OCI-LY3 (cell line): ENCODE measurements around the gene RASIP1.
A peak's percentile ranks its signal among the peaks of the same experiment; 100 is the strongest.

ENCODE experiments used
- H2AFZ ChIP-seq: fragments of 200-600, 300-600 bp; shearing (Covaris generic); 2 replicates; pipeline ENCODE4 v1.6.0; 2014; ENCODE audit warnings: antibody characterized with exemption, low read depth, low read length
- H3K27ac ChIP-seq: fragments of 200-600, 300-600 bp; sonication (generic); 2 replicates; pipeline ENCODE4 v1.5.1; 2014; ENCODE audit warnings: mild to moderate bottlenecking, low read length, moderate library complexity, mixed read lengths
- H3K27me3 ChIP-seq: fragments of 200-600, 300-600 bp; sonication (generic); 2 replicates; pipeline ENCODE4 v1.6.1; 2014; ENCODE audit warnings: low read depth, low read length, mixed read lengths
- H3K36me3 ChIP-seq: fragments of 200-600, 300-600 bp; sonication (generic); replicated peaks from 2 replicates; pipeline ENCODE3; 2014; ENCODE audit warnings: low read depth, low read length, mixed read lengths
- H3K4me1 ChIP-seq: fragments of 300-600, 200-600 bp; sonication (generic); 2 replicates; pipeline ENCODE4 v1.6.1; 2014; ENCODE audit warnings: low read length, mixed read lengths
- H3K4me2 ChIP-seq: fragments of 200-600, 300-600 bp; sonication (generic); 2 replicates; pipeline ENCODE4 v1.6.1; 2014; ENCODE audit warnings: low read length, mixed read lengths
- H3K4me3 ChIP-seq: fragments of 300-600, 200-600 bp; sonication (generic); 2 replicates; pipeline ENCODE4 v1.5.1; 2014; ENCODE audit warnings: antibody characterized with exemption, mild to moderate bottlenecking, low read length, moderate library complexity
- H3K79me2 ChIP-seq: fragments of 300-600, 200-600 bp; shearing (Covaris generic); 2 replicates; pipeline ENCODE4 v1.6.1; 2014; ENCODE audit warnings: mild to moderate bottlenecking, low read length, mixed read lengths
- H3K9ac ChIP-seq: fragments of 300-600, 200-600 bp; shearing (Covaris generic); 2 replicates; pipeline ENCODE4 v1.6.0; 2014; ENCODE audit warnings: mild to moderate bottlenecking, low read length, moderate library complexity
- H3K9me3 ChIP-seq: fragments of 200-600, 300-600 bp; shearing (Covaris generic); 2 replicates; pipeline ENCODE4 v1.6.1; 2014; ENCODE audit warnings: low read length, mixed read lengths; ENCODE audit not compliant: insufficient read depth
- H4K20me1 ChIP-seq: fragments of 200-600, 300-600 bp; sonication (generic); 2 replicates; pipeline ENCODE4 v1.6.1; 2016; ENCODE audit warnings: low read length, mixed read lengths; ENCODE audit not compliant: insufficient read depth
- EZH2phosphoT487 ChIP-seq: fragments of 200-600 bp; shearing (Covaris generic); IDR thresholded peaks from 2 replicates; pipeline ENCODE4 v1.6.1; 2018; ENCODE audit warnings: antibody characterized with exemption, mixed run types, low read depth
- TF ChIP-seq, protein P1 (sequence below): fragments of 200-600, 300-600 bp; sonication (generic); IDR thresholded peaks from 2 replicates; pipeline ENCODE4 v1.5.1; 2014; ENCODE audit warnings: antibody characterized with exemption, low read length, low read depth

RASIP1 gene

DNA sequence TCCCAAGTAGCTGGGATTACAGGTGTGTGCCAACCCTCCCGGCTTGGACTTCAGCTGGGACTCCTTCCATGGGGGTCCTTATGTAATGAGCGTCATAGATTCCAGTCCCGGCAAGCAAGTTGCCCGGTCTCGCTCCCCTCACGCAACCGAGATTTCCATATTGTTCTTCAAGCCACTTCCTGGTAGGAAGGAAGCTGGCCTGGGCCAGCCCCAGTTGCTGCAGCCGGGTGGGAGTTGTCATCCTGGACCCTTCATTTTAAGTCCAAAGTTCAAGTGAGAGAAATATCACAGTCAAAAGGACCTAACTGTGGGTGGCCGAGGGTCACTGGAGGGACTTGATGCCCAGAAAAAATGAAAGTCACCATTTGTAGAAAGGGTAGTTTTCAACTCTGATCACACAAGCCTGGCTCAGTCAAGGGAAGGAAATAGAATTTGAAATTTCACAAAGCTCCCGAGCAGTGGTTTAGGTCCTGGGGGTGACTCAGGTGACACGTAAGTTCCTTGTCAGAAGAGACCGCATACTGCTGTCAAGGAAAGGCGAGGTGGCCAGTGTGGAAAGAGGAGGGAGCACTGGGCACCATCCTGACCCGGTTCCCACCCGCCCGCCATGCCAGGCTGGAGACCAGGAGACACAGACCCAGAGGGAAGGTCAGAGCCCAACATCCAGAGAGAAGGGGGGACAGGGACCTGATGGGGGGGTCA is 20.2 kb upstream of the RASIP1 start:
- Histone ChIP-seq H4K20me1 (no peaks in the 10 kb centered on the region), H3K36me3 (no peaks in the 10 kb centered on the region), H3K27ac (no peak overlapping the region), H3K9ac (no peak overlapping the region), H3K79me2 (no peaks in the 10 kb centered on the region), H3K9me3 (no peaks in the 10 kb centered on the region), H3K27me3 (peaks cover 12% of the 10 kb centered on the region), H3K4me1 (peaks cover 5% of the 10 kb centered on the region; the same call in 1 of the 2 replicates), H2AFZ (peak overlapping the region; percentile 77), H3K4me2 (peak overlapping the region; percentile 16), H3K4me3 (no peak overlapping the region)
- TF ChIP-seq EZH2phosphoT487 = no peak
- TF ChIP-seq, protein P1, sequence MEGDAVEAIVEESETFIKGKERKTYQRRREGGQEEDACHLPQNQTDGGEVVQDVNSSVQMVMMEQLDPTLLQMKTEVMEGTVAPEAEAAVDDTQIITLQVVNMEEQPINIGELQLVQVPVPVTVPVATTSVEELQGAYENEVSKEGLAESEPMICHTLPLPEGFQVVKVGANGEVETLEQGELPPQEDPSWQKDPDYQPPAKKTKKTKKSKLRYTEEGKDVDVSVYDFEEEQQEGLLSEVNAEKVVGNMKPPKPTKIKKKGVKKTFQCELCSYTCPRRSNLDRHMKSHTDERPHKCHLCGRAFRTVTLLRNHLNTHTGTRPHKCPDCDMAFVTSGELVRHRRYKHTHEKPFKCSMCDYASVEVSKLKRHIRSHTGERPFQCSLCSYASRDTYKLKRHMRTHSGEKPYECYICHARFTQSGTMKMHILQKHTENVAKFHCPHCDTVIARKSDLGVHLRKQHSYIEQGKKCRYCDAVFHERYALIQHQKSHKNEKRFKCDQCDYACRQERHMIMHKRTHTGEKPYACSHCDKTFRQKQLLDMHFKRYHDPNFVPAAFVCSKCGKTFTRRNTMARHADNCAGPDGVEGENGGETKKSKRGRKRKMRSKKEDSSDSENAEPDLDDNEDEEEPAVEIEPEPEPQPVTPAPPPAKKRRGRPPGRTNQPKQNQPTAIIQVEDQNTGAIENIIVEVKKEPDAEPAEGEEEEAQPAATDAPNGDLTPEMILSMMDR = no peak

DNA sequence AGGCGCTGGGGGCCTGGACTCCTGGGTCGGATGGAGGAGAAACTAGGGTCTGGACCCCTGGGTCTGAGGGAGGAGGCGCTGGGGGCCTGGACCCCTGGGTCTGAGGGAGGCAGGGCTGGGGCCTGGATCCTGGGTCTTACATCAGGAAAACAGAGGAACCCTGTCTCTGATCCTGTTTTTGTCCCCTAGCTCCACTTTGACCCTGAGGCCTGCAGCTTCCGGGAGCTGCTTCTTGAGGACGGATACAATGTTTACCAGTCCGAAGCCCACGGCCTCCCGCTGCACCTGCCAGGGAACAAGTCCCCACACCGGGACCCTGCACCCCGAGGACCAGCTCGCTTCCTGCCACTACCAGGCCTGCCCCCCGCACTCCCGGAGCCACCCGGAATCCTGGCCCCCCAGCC is 17.3 kb upstream of the RASIP1 start:
- H3K27me3 ChIP-seq = peaks cover 9% of the 10 kb centered on the region
- no peak overlapping the region for H3K4me2 ChIP-seq

DNA sequence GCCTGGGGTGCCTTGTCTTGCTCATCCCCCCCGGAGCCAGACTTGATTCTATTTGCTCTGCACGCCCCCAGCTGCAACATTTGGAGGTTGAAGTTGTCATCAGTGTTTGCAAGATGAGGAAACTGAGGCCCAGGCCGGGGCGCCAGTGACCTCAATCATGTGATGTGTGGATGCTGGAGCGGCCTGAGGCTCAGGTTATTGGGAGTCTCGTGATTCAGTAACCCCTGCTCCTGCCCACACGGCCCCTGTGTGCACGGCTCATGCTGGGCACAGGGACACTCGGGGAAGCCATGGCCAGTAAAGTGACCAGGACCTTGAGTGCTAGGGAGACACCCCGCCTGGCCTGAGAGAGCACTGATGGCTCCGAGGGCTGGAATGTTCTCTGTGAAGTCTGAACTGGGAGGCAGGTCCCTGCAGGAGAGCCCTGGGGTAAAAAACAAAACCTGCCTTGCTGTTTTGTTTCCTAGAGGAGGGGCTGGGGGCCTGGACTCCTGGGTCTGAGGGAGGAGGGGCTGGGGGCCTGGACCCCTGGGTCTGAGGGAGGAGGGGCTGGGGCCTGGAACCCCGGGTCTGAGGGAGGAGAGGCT is 16.8 kb upstream of the RASIP1 start:
- Histone ChIP-seq H3K27me3 (peaks cover 6% of the 10 kb centered on the region), H3K4me2 (no peak overlapping the region), H3K27ac (no peak overlapping the region), H2AFZ (no peak overlapping the region), H3K9ac (no peak overlapping the region), H3K4me1 (peaks cover 8% of the 10 kb centered on the region; the same call in 1 of the 2 replicates), H3K4me3 (no peak overlapping the region), H4K20me1 (no peaks in the 10 kb centered on the region), H3K36me3 (no peaks in the 10 kb centered on the region), H3K9me3 (no peaks in the 10 kb centered on the region), H3K79me2 (no peaks in the 10 kb centered on the region)
- TF ChIP-seq, protein P1 = no peak
- no peak for TF ChIP-seq EZH2phosphoT487

More for the DNA sequence above, 17.3 kb upstream of the RASIP1 start:
- no peak overlapping the region for H3K9ac ChIP-seq
- no peak overlapping the region for H2AFZ ChIP-seq
- no peak overlapping the region for H3K4me3 ChIP-seq
- H3K79me2 ChIP-seq = no peaks in the 10 kb centered on the region
- H3K9me3 ChIP-seq = no peaks in the 10 kb centered on the region
- H3K36me3 ChIP-seq = no peaks in the 10 kb centered on the region
- H4K20me1 ChIP-seq = no peaks in the 10 kb centered on the region
- no peak for TF ChIP-seq EZH2phosphoT487
- TF ChIP-seq, protein P1 = no peak
- H3K27ac ChIP-seq = no peak overlapping the region
- peaks cover 8% of the 10 kb centered on the region; the same call in 1 of the 2 replicates for H3K4me1 ChIP-seq

DNA sequence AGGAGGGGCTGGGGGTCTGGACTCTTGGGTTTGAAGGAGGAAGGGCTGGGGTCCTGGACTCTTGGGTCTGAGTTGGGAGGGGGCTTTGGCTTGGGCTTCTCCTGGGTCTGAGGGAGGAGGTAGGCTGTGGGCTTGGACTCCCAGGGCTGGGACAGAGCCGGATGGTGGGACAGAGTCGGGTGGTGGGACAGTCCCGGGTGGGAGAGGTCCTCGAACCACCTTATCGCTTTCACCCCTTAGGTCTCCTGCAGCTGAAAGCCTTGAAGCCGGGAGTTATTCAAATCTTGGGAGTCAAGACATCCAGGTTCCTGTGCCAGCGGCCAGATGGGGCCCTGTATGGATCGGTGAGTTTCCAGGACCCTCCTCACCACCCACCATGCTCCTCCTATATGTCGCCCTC is 16.3 kb upstream of the RASIP1 start:
- Histone ChIP-seq H3K4me3 (no peak overlapping the region), H3K27ac (no peak overlapping the region), H3K4me2 (no peak overlapping the region), H3K36me3 (no peaks in the 10 kb centered on the region), H3K9ac (no peak overlapping the region), H4K20me1 (no peaks in the 10 kb centered on the region), H3K9me3 (no peaks in the 10 kb centered on the region), H3K4me1 (peaks cover 8% of the 10 kb centered on the region; the same call in 1 of the 2 replicates), H3K27me3 (peaks cover 6% of the 10 kb centered on the region), H2AFZ (no peak overlapping the region), H3K79me2 (no peaks in the 10 kb centered on the region)
- TF ChIP-seq, protein P1 = no peak
- no peak for TF ChIP-seq EZH2phosphoT487
